Neural progenitor cell (in vitro differentiated cells): ENCODE data around the gene PDK3. TPM values are rescaled to one million over a fixed set of nuclear protein-coding genes. Genes with fewer than 3 reads are reported as not detected.
A peak's percentile ranks its signal among the peaks of the same experiment; 100 is the strongest.

Experiments
- DNase-seq: peaks from one replicate; pipeline ENCODE4 v3.0.0-alpha.2; 2016; ENCODE audit warnings: low spot score
- H2AFZ ChIP-seq: fragments of 200-600 bp; sonication (generic); replicated peaks from 2 replicates; pipeline ENCODE4 v1.6.1; 2016; ENCODE audit warnings: antibody characterized with exemption
- H3F3A ChIP-seq: fragments of 200-600 bp; sonication (generic); 2 replicates; pipeline ENCODE4 v1.6.1; 2016; ENCODE audit warnings: antibody characterized with exemption, low read depth
- H3K27ac ChIP-seq: fragments of 200-600 bp; sonication (generic); 2 replicates; pipeline ENCODE4 v1.5.1; 2016; ENCODE audit warnings: mild to moderate bottlenecking
- H3K27me3 ChIP-seq: fragments of 200-600 bp; sonication (generic); 2 replicates; pipeline ENCODE4 v1.6.1; 2016; ENCODE audit warnings: mild to moderate bottlenecking, moderate library complexity
- H3K36me3 ChIP-seq: fragments of 200-600 bp; sonication (generic); 2 replicates; pipeline ENCODE4 v1.5.1; 2016
- H3K4me1 ChIP-seq: fragments of 200-600 bp; sonication (generic); 2 replicates; pipeline ENCODE4 v1.6.1; 2016; ENCODE audit warnings: mixed run types
- H3K4me2 ChIP-seq: fragments of 200-600 bp; sonication (generic); 2 replicates; pipeline ENCODE4 v1.6.1; 2016
- H3K4me3 ChIP-seq: fragments of 200-600 bp; sonication (generic); 2 replicates; pipeline ENCODE4 v1.5.1; 2016
- H3K79me2 ChIP-seq: fragments of 200-600 bp; sonication (generic); 2 replicates; pipeline ENCODE4 v1.6.1; 2016; ENCODE audit warnings: low read depth
- H3K9ac ChIP-seq: fragments of 200-600 bp; sonication (generic); 2 replicates; pipeline ENCODE4 v1.6.1; 2016
- H3K9me3 ChIP-seq: fragments of 200-600 bp; sonication (generic); 2 replicates; pipeline ENCODE4 v1.5.1; 2016; ENCODE audit warnings: low read depth
- H4K20me1 ChIP-seq: fragments of 200-600 bp; sonication (generic); 2 replicates; pipeline ENCODE4 v1.6.1; 2016; ENCODE audit warnings: low read depth
- H3K27ac Mint-ChIP-seq: 3 replicates; pipeline ENCODE4 v1.8.0; 2021; ENCODE audit warnings: mixed read lengths
- H3K27me3 Mint-ChIP-seq: 2 replicates; pipeline ENCODE4 v1.8.0; 2022; ENCODE audit warnings: low read depth, mild to moderate bottlenecking, inconsistent platforms, moderate library complexity, mixed read lengths; ENCODE audit not compliant: insufficient read depth
- H3K36me3 Mint-ChIP-seq: 3 replicates; pipeline ENCODE4 v1.8.0; 2021; ENCODE audit warnings: mixed read lengths
- H3K4me1 Mint-ChIP-seq: 3 replicates; pipeline ENCODE4 v1.8.0; 2021; ENCODE audit warnings: mixed read lengths
- H3K4me3 Mint-ChIP-seq: 3 replicates; pipeline ENCODE4 v1.8.0; 2021; ENCODE audit warnings: mild to moderate bottlenecking, moderate library complexity, mixed read lengths
- H3K9me3 Mint-ChIP-seq: 3 replicates; pipeline ENCODE4 v1.8.0; 2020; ENCODE audit warnings: mixed read lengths
- EZH2 ChIP-seq: fragments of 200-600 bp; sonication (generic); IDR thresholded peaks from 2 replicates; pipeline ENCODE4 v1.6.1; 2017; ENCODE audit warnings: antibody characterized with exemption, mild to moderate bottlenecking, moderate library complexity
- EZH2phosphoT487 ChIP-seq: fragments of 200-600 bp; sonication (generic); IDR thresholded peaks from 2 replicates; pipeline ENCODE4 v1.6.1; 2017; ENCODE audit warnings: antibody characterized with exemption
- total RNA-seq: library from RNA; depleted of rRNA; stranded (reverse); fragments of >200 nt; gene quantifications from 2 replicates; pipeline ENCODE4 v1.2.3, GENCODE V29; 2015; ENCODE audit warnings: low replicate concordance
- TF ChIP-seq, protein P1 (sequence below): fragments of 200-600 bp; sonication (generic); IDR thresholded peaks from 2 replicates; pipeline ENCODE4 v1.5.1; 2017; ENCODE audit warnings: antibody characterized with exemption, mild to moderate bottlenecking

Gene PDK3
- total RNA-seq, 1 donor from 2014 or later, result 100 TPM

DNA sequence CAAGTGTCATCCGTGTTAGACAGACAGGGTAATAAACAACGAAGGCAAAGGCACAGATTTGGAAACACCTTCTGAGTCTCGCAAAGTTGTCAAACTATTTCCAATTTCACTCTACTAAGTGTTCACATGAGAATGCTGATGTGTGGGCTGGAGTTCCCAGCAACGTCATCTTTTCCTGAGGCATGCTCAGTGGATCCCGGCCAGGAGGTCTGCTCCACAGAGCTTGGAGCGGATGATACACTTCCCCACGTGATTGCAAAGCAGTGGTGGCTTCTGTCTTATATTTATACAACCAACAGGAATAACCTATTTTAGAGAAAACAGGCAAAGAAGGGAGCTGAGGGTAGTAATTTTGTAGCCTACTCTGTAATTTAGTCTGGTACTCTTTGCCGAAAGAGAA lies 40.1 kb upstream of the PDK3 start:
- no peaks in the 10 kb centered on the region for H3K79me2 ChIP-seq
- H3K27me3 ChIP-seq, result no peaks in the 10 kb centered on the region
- no peak overlapping the region for H3K4me3 ChIP-seq
- no peaks in the 10 kb centered on the region for H3K4me1 ChIP-seq
- no peak overlapping the region for H3K4me2 ChIP-seq
- no peak overlapping the region for H2AFZ ChIP-seq
- Mint-ChIP-seq H3K27me3 (peaks cover 6% of the 10 kb centered on the region), H3K4me3 (no peak overlapping the region), H3K9me3 (peaks cover 6% of the 10 kb centered on the region), H3K4me1 (no peaks in the 10 kb centered on the region), H3K27ac (no peak overlapping the region), H3K36me3 (no peaks in the 10 kb centered on the region)
- no peaks in the 10 kb centered on the region for H3K9me3 ChIP-seq
- no peaks in the 10 kb centered on the region for H4K20me1 ChIP-seq
- no peak overlapping the region for H3K27ac ChIP-seq
- no peak for DNase-seq
- H3K9ac ChIP-seq, result no peak overlapping the region
- no peaks in the 10 kb centered on the region for H3K36me3 ChIP-seq
- no peaks in the 10 kb centered on the region for H3F3A ChIP-seq
- TF ChIP-seq, protein P1, sequence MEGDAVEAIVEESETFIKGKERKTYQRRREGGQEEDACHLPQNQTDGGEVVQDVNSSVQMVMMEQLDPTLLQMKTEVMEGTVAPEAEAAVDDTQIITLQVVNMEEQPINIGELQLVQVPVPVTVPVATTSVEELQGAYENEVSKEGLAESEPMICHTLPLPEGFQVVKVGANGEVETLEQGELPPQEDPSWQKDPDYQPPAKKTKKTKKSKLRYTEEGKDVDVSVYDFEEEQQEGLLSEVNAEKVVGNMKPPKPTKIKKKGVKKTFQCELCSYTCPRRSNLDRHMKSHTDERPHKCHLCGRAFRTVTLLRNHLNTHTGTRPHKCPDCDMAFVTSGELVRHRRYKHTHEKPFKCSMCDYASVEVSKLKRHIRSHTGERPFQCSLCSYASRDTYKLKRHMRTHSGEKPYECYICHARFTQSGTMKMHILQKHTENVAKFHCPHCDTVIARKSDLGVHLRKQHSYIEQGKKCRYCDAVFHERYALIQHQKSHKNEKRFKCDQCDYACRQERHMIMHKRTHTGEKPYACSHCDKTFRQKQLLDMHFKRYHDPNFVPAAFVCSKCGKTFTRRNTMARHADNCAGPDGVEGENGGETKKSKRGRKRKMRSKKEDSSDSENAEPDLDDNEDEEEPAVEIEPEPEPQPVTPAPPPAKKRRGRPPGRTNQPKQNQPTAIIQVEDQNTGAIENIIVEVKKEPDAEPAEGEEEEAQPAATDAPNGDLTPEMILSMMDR, result no peak
- TF ChIP-seq EZH2phosphoT487 (no peak), EZH2 (no peak)

DNA sequence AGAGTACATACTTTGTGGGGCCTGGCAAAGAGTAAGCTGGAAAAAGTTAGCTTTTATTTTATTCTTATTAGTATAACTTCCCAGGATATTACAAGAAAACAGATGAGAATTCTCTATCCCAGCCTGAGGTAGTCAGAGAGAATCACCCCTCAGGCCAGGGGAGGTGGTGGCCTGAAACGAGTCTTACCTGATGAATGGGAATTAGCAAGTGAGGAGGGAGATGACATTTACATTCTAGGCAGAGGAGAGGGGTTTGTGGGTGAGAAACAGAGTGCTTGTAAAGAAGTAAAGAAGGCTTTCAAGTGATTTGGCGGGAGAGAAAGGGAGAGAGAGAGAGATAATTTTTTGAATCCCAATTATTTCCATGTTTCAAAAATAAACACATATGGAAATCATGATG lies 39.3 kb upstream of the PDK3 start:
- no peak overlapping the region for H3K27ac Mint-ChIP-seq
- Histone ChIP-seq H3K4me2 (no peak overlapping the region), H4K20me1 (no peaks in the 10 kb centered on the region), H3K9ac (no peak overlapping the region), H2AFZ (peak overlapping the region; percentile 96), H3K9me3 (no peaks in the 10 kb centered on the region), H3K4me1 (no peaks in the 10 kb centered on the region), H3K79me2 (no peaks in the 10 kb centered on the region), H3K36me3 (no peaks in the 10 kb centered on the region), H3K27me3 (no peaks in the 10 kb centered on the region), H3K4me3 (no peak overlapping the region), H3F3A (no peaks in the 10 kb centered on the region), H3K27ac (no peak overlapping the region)
- no peaks in the 10 kb centered on the region for H3K36me3 Mint-ChIP-seq
- DNase-seq, result no peak
- TF ChIP-seq, protein P1, result no peak
- TF ChIP-seq EZH2phosphoT487 (no peak), EZH2 (no peak)
- peaks cover 5% of the 10 kb centered on the region for H3K9me3 Mint-ChIP-seq
- H3K27me3 Mint-ChIP-seq, result peaks cover 3% of the 10 kb centered on the region
- no peak overlapping the region for H3K4me3 Mint-ChIP-seq
- no peaks in the 10 kb centered on the region for H3K4me1 Mint-ChIP-seq

DNA sequence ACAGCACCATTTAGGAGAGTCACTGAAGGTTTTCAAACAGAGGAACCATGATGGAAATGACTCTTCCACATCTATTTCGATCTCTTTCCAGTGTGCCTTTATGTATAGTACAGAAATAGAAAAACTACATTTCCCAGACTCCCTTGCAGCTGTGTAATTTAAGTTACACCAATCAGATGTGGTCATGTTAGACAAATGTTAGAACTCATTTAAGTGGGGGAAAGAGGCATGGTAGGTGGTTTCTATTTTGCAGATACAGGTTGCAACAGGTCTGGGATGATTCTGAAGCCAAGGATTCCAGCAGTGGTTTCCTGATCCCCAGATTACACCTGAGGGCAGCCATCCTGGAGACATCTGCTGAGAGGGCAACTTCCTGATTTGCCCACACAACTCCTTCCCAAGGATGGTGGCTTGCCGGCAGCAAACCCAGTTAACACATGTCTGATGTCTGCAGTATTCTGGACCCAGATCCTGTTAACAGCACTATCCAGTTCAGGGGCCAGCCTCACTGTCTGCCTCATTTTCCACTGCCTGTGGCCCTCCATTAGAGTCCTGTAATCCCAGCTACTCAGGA lies 38.7 kb upstream of the PDK3 start:
- H3K36me3 ChIP-seq, result no peaks in the 10 kb centered on the region
- no peaks in the 10 kb centered on the region for H3K4me1 ChIP-seq
- H2AFZ ChIP-seq, result peak overlapping the region; percentile 96
- no peak overlapping the region for H3K9ac ChIP-seq
- H3K4me3 Mint-ChIP-seq, result no peak overlapping the region
- TF ChIP-seq, protein P1, result no peak
- TF ChIP-seq EZH2phosphoT487 (no peak), EZH2 (no peak)
- no peaks in the 10 kb centered on the region for H3K9me3 ChIP-seq
- H3F3A ChIP-seq, result no peaks in the 10 kb centered on the region
- no peaks in the 10 kb centered on the region for H3K36me3 Mint-ChIP-seq
- H3K27ac Mint-ChIP-seq, result no peak overlapping the region
- H4K20me1 ChIP-seq, result no peaks in the 10 kb centered on the region
- no peak overlapping the region for H3K4me3 ChIP-seq
- no peaks in the 10 kb centered on the region for H3K4me1 Mint-ChIP-seq
- peaks cover 2% of the 10 kb centered on the region for H3K9me3 Mint-ChIP-seq
- H3K27me3 ChIP-seq, result no peaks in the 10 kb centered on the region
- no peak overlapping the region for H3K27ac ChIP-seq
- H3K27me3 Mint-ChIP-seq, result peaks cover 3% of the 10 kb centered on the region
- DNase-seq, result peak; percentile 25
- H3K4me2 ChIP-seq, result no peak overlapping the region
- H3K79me2 ChIP-seq, result no peaks in the 10 kb centered on the region
